SJCRH30 (cell line): Measurements from ENCODE around the gene MAPK8IP3. TPM values are rescaled to one million over a fixed set of nuclear protein-coding genes. Genes with fewer than 3 reads are reported as not detected.

Experiments
- DNase-seq, 2 experiments: peaks; one replicate each; pipeline ENCODE4 v3.0.0-alpha.2; 2015 to 2020
- H3K27ac ChIP-seq: fragments of 250-450 bp; sonication (Bioruptor Pico); 2 replicates; pipeline ENCODE4 v1.5.1; 2020; ENCODE audit warnings: mild to moderate bottlenecking, moderate library complexity
- H3K27me3 ChIP-seq: fragments of 250-450 bp; sonication (Bioruptor Pico); 2 replicates; pipeline ENCODE4 v1.5.1; 2020; ENCODE audit warnings: mild to moderate bottlenecking, moderate library complexity
- H3K36me3 ChIP-seq: fragments of 250-450 bp; sonication (Bioruptor Pico); 2 replicates; pipeline ENCODE4 v1.5.1; 2020; ENCODE audit warnings: mild to moderate bottlenecking, moderate library complexity
- H3K4me1 ChIP-seq: fragments of 250-450 bp; sonication (Bioruptor Pico); 2 replicates; pipeline ENCODE4 v1.5.1; 2020; ENCODE audit warnings: mild to moderate bottlenecking, moderate library complexity
- H3K4me3 ChIP-seq: fragments of 250-450 bp; sonication (Bioruptor Pico); 2 replicates; pipeline ENCODE4 v1.5.1; 2020; ENCODE audit warnings: mild to moderate bottlenecking, moderate library complexity
- H3K9me3 ChIP-seq: fragments of 250-450 bp; sonication (Bioruptor Pico); replicated peaks from 2 replicates; pipeline ENCODE4 v1.5.1; 2020; ENCODE audit warnings: mild to moderate bottlenecking, moderate library complexity
- total RNA-seq: library from RNA; depleted of rRNA; stranded (reverse); fragments of >200 nt; shearing (Covaris generic); gene quantifications from 2 replicates; pipeline ENCODE4 v1.2.3, GENCODE V29; 2014

The MAPK8IP3 gene
- total RNA-seq, 1 experiment from 2014 or later, result 34.7 TPM

GRCh38 chr16:1749152-1750117 lies 43.4 kb downstream of the MAPK8IP3 start:
- H3K9me3 ChIP-seq, result no peaks in the 10 kb centered on the region
- peaks cover 24% of the 10 kb centered on the region for H3K4me1 ChIP-seq
- DNase-seq, result no peak
- no peaks in the 10 kb centered on the region for H3K27me3 ChIP-seq
- no peak overlapping the region for H3K4me3 ChIP-seq
- peaks cover 28% of the 10 kb centered on the region for H3K36me3 ChIP-seq
- no peak overlapping the region for H3K27ac ChIP-seq

GRCh38 chr16:1751946-1752345 lies 46.0 kb downstream of the MAPK8IP3 start:
- Histone ChIP-seq H3K4me1 (peaks cover 3% of the 10 kb centered on the region), H3K4me3 (no peak overlapping the region), H3K9me3 (no peaks in the 10 kb centered on the region), H3K27ac (no peak overlapping the region), H3K27me3 (no peaks in the 10 kb centered on the region), H3K36me3 (peaks cover 33% of the 10 kb centered on the region)
- DNase-seq, result no peak

GRCh38 chr16:1752853-1753252 lies 46.9 kb downstream of the MAPK8IP3 start:
- DNase-seq, result no peak
- Histone ChIP-seq H3K9me3 (no peaks in the 10 kb centered on the region), H3K4me3 (no peak overlapping the region), H3K27me3 (no peaks in the 10 kb centered on the region), H3K4me1 (no peaks in the 10 kb centered on the region), H3K36me3 (peaks cover 30% of the 10 kb centered on the region), H3K27ac (no peak overlapping the region)

- Histone ChIP-seq H3K27me3 (no peaks in the 10 kb centered on the region), H3K27ac (no peak overlapping the region), H3K4me1 (no peaks in the 10 kb centered on the region), H3K36me3 (peaks cover 26% of the 10 kb centered on the region), H3K4me3 (no peak overlapping the region), H3K9me3 (no peaks in the 10 kb centered on the region)
- DNase-seq, result no peak
Observed at GRCh38 chr16:1754204-1754603, 48.2 kb downstream of the MAPK8IP3 start.

DNA sequence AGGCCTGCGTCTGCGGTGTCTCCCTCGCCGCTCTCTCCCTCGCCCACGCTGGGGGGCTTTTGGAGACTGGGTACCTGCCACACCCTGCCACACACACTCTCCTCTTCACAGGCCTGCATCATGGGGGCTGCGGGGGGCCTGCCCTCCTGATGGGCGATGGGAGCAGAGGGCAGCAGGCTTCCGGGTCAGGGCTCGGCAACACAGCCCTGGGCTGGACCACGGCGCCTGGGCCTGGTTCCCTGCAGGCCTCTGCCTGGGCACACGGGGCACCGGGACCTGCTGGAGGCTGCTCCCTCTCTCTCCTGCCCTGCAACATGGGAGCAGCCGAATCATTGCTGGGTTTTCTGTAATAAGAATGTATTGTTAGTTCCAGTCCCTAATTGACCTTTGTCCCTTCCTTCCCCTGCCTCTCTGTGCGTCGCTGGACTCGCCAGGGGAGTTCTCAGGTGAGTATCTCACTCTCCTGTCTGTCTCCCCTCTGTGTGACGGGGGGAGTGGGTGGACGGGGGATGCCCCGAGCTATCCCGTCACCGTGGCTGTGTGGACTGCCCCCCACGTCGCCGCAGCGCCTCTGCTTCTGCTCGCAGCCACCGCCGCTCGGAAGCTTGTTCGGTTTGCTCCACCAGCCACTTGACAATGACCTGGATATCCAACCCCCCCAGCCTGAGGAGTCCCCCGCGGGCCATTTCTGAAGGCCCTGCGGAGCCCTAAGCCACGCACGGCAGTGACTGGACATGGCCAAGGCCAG lies 51.9 kb downstream of the MAPK8IP3 start:
- no peak overlapping the region for H3K4me3 ChIP-seq
- DNase-seq, result no peak
- no peaks in the 10 kb centered on the region for H3K4me1 ChIP-seq
- peaks cover 14% of the 10 kb centered on the region for H3K36me3 ChIP-seq
- H3K9me3 ChIP-seq, result no peaks in the 10 kb centered on the region
- no peak overlapping the region for H3K27ac ChIP-seq
- no peaks in the 10 kb centered on the region for H3K27me3 ChIP-seq

DNA sequence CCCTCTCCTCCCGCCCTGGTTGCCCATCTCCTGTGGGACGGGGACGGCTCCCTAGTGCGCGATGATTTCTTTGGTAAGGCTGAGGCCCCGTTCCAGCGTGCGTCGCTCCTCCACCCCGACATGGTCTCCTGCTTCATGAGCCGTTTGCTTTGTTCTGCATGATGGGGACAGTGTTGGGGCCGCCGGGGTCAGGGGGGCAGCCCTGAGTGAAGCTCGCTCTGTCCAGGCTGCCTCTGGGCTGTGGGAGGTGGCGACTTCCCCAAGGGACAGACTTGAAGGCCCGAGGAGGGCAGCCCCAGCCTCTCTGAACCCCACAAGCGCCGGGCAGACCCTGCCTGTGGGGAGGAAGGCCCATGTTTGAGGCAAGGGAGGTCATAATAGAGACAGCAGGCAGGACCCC lies 52.9 kb downstream of the MAPK8IP3 start:
- no peak for DNase-seq
- Histone ChIP-seq H3K4me3 (no peak overlapping the region), H3K9me3 (no peaks in the 10 kb centered on the region), H3K4me1 (no peaks in the 10 kb centered on the region), H3K27ac (no peak overlapping the region), H3K36me3 (peaks cover 11% of the 10 kb centered on the region), H3K27me3 (no peaks in the 10 kb centered on the region)

DNA sequence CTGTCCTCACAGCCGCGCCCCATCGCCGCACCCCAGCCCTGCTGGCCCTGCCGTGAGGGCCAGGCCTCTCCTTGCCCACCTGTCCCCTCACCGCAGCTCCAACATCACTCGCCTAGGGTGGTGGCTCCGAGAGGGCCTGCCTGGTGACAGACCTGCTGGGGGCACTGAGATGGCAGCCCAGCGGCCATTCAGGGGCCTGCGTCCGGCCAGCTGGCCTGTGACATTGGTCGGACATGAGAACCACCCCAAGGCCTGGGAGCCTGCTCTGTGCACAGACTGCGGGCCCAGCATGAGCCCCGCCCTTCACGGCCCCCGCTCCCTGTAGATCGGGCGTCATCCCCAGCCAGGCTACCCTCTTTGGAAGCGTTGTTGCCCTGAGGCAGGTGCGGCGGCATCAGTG lies 53.5 kb downstream of the MAPK8IP3 start:
- no peak overlapping the region for H3K4me3 ChIP-seq
- peaks cover 11% of the 10 kb centered on the region for H3K36me3 ChIP-seq
- no peaks in the 10 kb centered on the region for H3K4me1 ChIP-seq
- no peak for DNase-seq
- no peak overlapping the region for H3K27ac ChIP-seq
- no peaks in the 10 kb centered on the region for H3K9me3 ChIP-seq
- no peaks in the 10 kb centered on the region for H3K27me3 ChIP-seq

GRCh38 chr16:1760911-1761310 lies 54.9 kb downstream of the MAPK8IP3 start:
- H3K27ac ChIP-seq, result no peak overlapping the region
- H3K36me3 ChIP-seq, result peaks cover 6% of the 10 kb centered on the region
- no peak overlapping the region for H3K4me3 ChIP-seq
- H3K9me3 ChIP-seq, result no peaks in the 10 kb centered on the region
- no peaks in the 10 kb centered on the region for H3K4me1 ChIP-seq
- DNase-seq, result no peak
- no peaks in the 10 kb centered on the region for H3K27me3 ChIP-seq

- H3K4me1 ChIP-seq, result no peaks in the 10 kb centered on the region
- DNase-seq, result no peak
- no peaks in the 10 kb centered on the region for H3K9me3 ChIP-seq
- H3K4me3 ChIP-seq, result no peak overlapping the region
- H3K27me3 ChIP-seq, result no peaks in the 10 kb centered on the region
- no peak overlapping the region for H3K27ac ChIP-seq
- H3K36me3 ChIP-seq, result peaks cover 6% of the 10 kb centered on the region
Observed at GRCh38 chr16:1761751-1762150, 55.8 kb downstream of the MAPK8IP3 start.

GRCh38 chr16:1762196-1762878 lies 56.3 kb downstream of the MAPK8IP3 start:
- H3K36me3 ChIP-seq, result peaks cover 6% of the 10 kb centered on the region

DNA sequence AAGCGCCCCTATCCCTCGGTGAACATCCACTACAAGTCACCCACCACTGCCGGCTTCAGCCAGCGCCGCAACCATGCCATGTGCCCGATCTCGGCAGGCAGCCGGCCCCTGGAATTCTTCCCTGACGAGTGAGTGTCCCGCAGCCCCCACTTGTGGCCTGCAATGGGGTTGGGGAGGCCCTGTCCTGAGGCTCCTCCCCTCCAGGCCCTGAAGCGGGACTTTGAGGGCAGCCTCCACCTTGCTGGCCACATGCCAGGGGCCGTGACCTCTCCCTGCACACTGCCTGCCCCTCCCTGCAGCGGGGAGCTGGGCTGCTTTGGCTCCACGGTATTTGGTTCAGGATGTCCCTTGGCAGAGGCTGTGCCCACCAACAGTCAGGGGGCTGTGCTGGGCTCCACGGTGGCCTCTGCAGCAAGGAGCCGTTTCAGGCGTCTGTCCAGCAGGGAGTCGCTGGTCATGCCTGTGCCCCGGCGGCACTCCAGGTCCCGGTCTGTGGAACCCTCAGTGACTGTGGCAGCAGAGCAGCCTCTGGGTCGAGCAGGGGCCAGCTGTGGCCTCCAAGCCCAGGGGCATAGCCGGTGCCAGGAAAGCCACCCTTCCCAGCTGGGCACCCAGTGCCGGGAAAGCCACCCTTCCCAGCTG lies 57.0 kb downstream of the MAPK8IP3 start:
- H3K4me3 ChIP-seq, result no peak overlapping the region
- H3K27me3 ChIP-seq, result no peaks in the 10 kb centered on the region
- H3K36me3 ChIP-seq, result peaks cover 6% of the 10 kb centered on the region
- no peaks in the 10 kb centered on the region for H3K9me3 ChIP-seq
- DNase-seq, result no peak
- H3K4me1 ChIP-seq, result no peaks in the 10 kb centered on the region
- no peak overlapping the region for H3K27ac ChIP-seq

More at GRCh38 chr16:1762196-1762878, 56.3 kb downstream of the MAPK8IP3 start:
- H3K9me3 ChIP-seq, result no peaks in the 10 kb centered on the region
- H3K27ac ChIP-seq, result no peak overlapping the region
- H3K4me3 ChIP-seq, result no peak overlapping the region
- DNase-seq, result no peak
- no peaks in the 10 kb centered on the region for H3K4me1 ChIP-seq
- no peaks in the 10 kb centered on the region for H3K27me3 ChIP-seq

- H3K4me3 ChIP-seq, result no peak overlapping the region
- H3K27ac ChIP-seq, result no peak overlapping the region
- no peaks in the 10 kb centered on the region for H3K4me1 ChIP-seq
- H3K36me3 ChIP-seq, result peaks cover 6% of the 10 kb centered on the region
- no peak for DNase-seq
- H3K9me3 ChIP-seq, result no peaks in the 10 kb centered on the region
- H3K27me3 ChIP-seq, result no peaks in the 10 kb centered on the region
Observed at GRCh38 chr16:1763521-1764511, 57.8 kb downstream of the MAPK8IP3 start.

GRCh38 chr16:1764971-1765370 lies 59.0 kb downstream of the MAPK8IP3 start:
- peaks cover 6% of the 10 kb centered on the region for H3K36me3 ChIP-seq
- H3K4me1 ChIP-seq, result no peaks in the 10 kb centered on the region
- no peak overlapping the region for H3K4me3 ChIP-seq
- no peak for DNase-seq
- H3K27ac ChIP-seq, result no peak overlapping the region
- no peaks in the 10 kb centered on the region for H3K27me3 ChIP-seq
- no peaks in the 10 kb centered on the region for H3K9me3 ChIP-seq
